Hepatocyte (in vitro differentiated cells): ENCODE data around the gene TRAF3IP1.

Experiments
- EZH2 ChIP-seq: fragments of 200-600 bp; sonication (generic); IDR thresholded peaks from 2 replicates; pipeline ENCODE4 v1.6.1; 2016; ENCODE audit warnings: antibody characterized with exemption, mild to moderate bottlenecking, borderline replicate concordance
- EZH2phosphoT487 ChIP-seq: fragments of 200-600 bp; sonication (generic); IDR thresholded peaks from one replicate; pipeline ENCODE4 v1.6.1; 2018; ENCODE audit warnings: antibody characterized with exemption, mild to moderate bottlenecking, low read depth, moderate library complexity; ENCODE audit not compliant: unreplicated experiment, severe bottlenecking
- TF ChIP-seq, protein P1 (sequence below): fragments of 200-600 bp; sonication (generic); IDR thresholded peaks from 2 replicates; pipeline ENCODE4 v1.5.1; 2016; ENCODE audit warnings: antibody characterized with exemption, mild to moderate bottlenecking; ENCODE audit not compliant: poor library complexity

DNA sequence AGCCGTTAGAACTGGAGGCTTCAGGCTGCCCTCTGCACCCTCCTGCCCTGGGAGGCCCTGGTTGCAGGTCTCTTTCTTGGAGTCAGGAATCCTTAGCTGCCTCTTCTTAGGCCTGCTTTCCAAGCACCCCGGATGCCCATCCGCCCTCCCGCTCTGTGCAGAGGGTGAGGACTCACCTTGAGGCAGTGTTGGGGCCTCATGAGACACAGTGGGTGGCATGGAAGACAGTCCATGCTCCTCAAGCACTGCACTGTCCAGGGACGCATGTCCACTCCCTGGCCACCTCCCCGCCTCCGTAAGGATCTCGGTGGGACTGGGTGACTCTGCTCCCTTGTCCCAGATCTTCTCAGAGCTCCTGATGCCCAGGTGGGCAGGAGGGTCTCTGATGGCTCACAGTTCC, 5.7 kb upstream of the TRAF3IP1 start:
- TF ChIP-seq, protein P1, sequence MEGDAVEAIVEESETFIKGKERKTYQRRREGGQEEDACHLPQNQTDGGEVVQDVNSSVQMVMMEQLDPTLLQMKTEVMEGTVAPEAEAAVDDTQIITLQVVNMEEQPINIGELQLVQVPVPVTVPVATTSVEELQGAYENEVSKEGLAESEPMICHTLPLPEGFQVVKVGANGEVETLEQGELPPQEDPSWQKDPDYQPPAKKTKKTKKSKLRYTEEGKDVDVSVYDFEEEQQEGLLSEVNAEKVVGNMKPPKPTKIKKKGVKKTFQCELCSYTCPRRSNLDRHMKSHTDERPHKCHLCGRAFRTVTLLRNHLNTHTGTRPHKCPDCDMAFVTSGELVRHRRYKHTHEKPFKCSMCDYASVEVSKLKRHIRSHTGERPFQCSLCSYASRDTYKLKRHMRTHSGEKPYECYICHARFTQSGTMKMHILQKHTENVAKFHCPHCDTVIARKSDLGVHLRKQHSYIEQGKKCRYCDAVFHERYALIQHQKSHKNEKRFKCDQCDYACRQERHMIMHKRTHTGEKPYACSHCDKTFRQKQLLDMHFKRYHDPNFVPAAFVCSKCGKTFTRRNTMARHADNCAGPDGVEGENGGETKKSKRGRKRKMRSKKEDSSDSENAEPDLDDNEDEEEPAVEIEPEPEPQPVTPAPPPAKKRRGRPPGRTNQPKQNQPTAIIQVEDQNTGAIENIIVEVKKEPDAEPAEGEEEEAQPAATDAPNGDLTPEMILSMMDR = no peak
- TF ChIP-seq EZH2phosphoT487 = no peak
- no peak for TF ChIP-seq EZH2
